Tibial nerve (tissue), 4 donors: Measurements from ENCODE around the gene VTI1A. TPM values are rescaled to one million over a fixed set of nuclear protein-coding genes. Genes with fewer than 3 reads are reported as not detected.

ENCODE experiments used
- DNase-seq, 2 donors: peaks; one replicate each; pipeline ENCODE4 v3.0.0-alpha.2; 2019; ENCODE audit warnings: low spot score in 2 of 2
- H3K27ac ChIP-seq, 4 donors: fragments of 200-600 bp; sonication (generic) in 3 of 4; one replicate each; pipeline ENCODE4 v1.5.1; 2017 to 2019; ENCODE audit warnings: mild to moderate bottlenecking in 1 of 4
- H3K27me3 ChIP-seq, 2 donors: fragments of 200-600 bp; sonication (generic) in 1 of 2; one replicate each; pipeline versions ENCODE4 v1.5.1 to v1.6.0; 2017 to 2019
- H3K36me3 ChIP-seq, 3 donors: fragments of 200-600 bp; sonication (generic); one replicate each; pipeline ENCODE4 v1.5.1; 2018 to 2019
- H3K4me1 ChIP-seq, 4 donors: fragments of 200-600 bp; sonication (generic) in 3 of 4; one replicate each; pipeline ENCODE4 v1.5.1; 2017 to 2019
- H3K4me3 ChIP-seq, 4 donors: fragments of 200-600 bp; sonication (generic) in 3 of 4; one replicate each; pipeline ENCODE4 v1.5.1; 2017 to 2019; ENCODE audit warnings: mild to moderate bottlenecking in 1 of 4, moderate library complexity in 1 of 4
- H3K9me3 ChIP-seq, 4 donors: fragments of 200-600 bp; sonication (generic) in 3 of 4; one replicate each; pipeline ENCODE4 v1.5.1; 2017 to 2019
- EP300 ChIP-seq, 2 donors: sonication (generic); formaldehyde crosslinking; IDR thresholded peaks; one replicate each; pipeline ENCODE4 v1.6.1; 2017; ENCODE audit warnings: antibody characterized with exemption in 2 of 2, mild to moderate bottlenecking in 1 of 2
- POLR2A ChIP-seq, 2 donors: fragments of 450-650 bp; IDR thresholded peaks; one replicate each; pipeline ENCODE4 v1.6.1; 2017; ENCODE audit warnings: antibody characterized with exemption in 2 of 2, mild to moderate bottlenecking in 2 of 2, moderate library complexity in 2 of 2
- WGBS, 2 donors: methylation state at CpG; one replicate each; pipeline ENCODE4 v1.1.5; 2018; 5-methylcytosine and 5-hydroxymethylcytosine counted together
- total RNA-seq, 4 donors: library from RNA; depleted of rRNA; stranded (reverse); fragments of >200 nt; gene quantifications; one replicate each; pipeline ENCODE4 v1.1.0, GENCODE V29; 2016
- TF ChIP-seq, protein P1 (sequence below), 5 experiments: fragments of 200-600 bp in 3 of 5; fragments of 450-650 bp in 2 of 5; sonication (generic) in 3 of 5; IDR thresholded peaks; one replicate each; pipeline ENCODE4 v1.5.1; 2016 to 2019; ENCODE audit warnings: antibody characterized with exemption in 5 of 5, mild to moderate bottlenecking in 3 of 5, moderate library complexity in 2 of 5

Gene VTI1A
- total RNA-seq, 4 donors from 2014 or later, result 96.5 to 253 (median 127) TPM

DNA sequence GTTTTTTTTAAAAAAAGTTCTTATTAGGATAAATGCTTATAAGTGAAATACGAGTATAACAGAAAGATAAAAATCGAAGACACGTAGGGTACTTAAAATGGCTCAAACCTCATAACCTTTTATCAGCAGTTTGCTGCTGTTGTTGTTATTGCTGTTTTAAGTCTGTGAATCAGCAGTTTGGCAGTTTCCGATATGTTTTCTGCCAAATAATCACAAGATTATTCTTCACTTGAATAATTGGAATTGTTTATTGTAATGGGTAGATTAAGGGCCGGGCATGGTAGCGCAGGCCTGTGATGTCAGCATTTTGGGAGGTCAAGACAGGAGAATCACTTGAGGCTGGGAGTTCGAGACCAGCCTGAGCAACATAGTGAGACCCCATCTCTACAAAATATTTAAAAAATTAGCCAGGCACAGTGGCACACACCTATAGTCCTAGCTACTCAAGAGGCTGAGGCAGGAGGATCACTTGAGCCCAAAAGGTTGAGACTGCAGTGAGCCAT is 177.6 kb downstream of the VTI1A start:
- peaks cover 0 to 24% (median 0%) of the 10 kb centered on the region in 4 donors for H3K4me1 ChIP-seq
- H3K36me3 ChIP-seq, result no peaks in the 10 kb centered on the region
- no peaks in the 10 kb centered on the region for H3K9me3 ChIP-seq
- DNase-seq, result no peak
- 57 to 64% methylated on average over 7 of the region's 7 CpGs for WGBS, 2 donors
- H3K27ac ChIP-seq, result peak overlapping the region in 3 of 4 donors; percentile 8 to 66 (median 65)
- H3K27me3 ChIP-seq, result no peaks in the 10 kb centered on the region
- H3K4me3 ChIP-seq, result no peak overlapping the region
- peak in 1 of 2 donors; percentile 19 for TF ChIP-seq EP300 (IDR thresholded peaks at IDR 0.05)
- no peak for TF ChIP-seq POLR2A (IDR thresholded peaks at IDR 0.05)
- TF ChIP-seq, protein P1, sequence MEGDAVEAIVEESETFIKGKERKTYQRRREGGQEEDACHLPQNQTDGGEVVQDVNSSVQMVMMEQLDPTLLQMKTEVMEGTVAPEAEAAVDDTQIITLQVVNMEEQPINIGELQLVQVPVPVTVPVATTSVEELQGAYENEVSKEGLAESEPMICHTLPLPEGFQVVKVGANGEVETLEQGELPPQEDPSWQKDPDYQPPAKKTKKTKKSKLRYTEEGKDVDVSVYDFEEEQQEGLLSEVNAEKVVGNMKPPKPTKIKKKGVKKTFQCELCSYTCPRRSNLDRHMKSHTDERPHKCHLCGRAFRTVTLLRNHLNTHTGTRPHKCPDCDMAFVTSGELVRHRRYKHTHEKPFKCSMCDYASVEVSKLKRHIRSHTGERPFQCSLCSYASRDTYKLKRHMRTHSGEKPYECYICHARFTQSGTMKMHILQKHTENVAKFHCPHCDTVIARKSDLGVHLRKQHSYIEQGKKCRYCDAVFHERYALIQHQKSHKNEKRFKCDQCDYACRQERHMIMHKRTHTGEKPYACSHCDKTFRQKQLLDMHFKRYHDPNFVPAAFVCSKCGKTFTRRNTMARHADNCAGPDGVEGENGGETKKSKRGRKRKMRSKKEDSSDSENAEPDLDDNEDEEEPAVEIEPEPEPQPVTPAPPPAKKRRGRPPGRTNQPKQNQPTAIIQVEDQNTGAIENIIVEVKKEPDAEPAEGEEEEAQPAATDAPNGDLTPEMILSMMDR (IDR thresholded peaks at IDR 0.05), result no peak

DNA sequence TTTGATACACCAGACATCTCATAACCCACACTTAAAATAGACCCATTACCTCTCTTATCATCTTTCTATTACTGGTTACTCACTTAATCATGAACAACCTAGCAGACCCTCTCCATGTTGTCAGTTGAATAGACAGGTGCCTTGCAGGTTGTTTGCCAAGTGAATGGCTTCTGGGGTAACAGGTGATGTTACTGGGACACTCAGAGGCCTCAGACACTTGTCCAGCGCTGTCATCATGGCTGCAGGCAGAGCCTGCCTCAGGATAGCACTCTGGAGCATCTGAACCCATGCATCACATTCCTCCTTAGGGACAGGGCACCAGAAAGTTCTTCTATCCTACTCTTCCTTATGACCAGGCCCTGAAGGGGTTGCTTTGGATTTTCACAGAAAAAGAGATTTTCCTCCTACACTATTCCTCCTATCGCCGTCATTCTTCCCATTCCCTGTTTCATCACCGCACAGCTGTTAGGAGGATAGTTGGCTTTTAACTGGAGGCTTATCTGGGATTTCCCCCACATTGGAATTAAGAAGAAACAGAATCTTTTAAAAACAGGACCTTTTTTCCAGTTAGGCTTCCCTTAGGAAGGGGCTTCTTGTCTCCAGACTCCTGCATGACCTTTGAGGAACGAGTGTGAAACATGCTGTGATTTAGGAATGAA is 182.1 kb downstream of the VTI1A start:
- H3K4me1 ChIP-seq, result peaks cover 0 to 19% (median 3%) of the 10 kb centered on the region in 4 donors
- no peak overlapping the region for H3K4me3 ChIP-seq
- no peaks in the 10 kb centered on the region for H3K27me3 ChIP-seq
- TF ChIP-seq POLR2A (IDR thresholded peaks at IDR 0.05) (no peak), EP300 (IDR thresholded peaks at IDR 0.05) (no peak)
- TF ChIP-seq, protein P1 (IDR thresholded peaks at IDR 0.05), result no peak
- DNase-seq, result no peak
- WGBS, 2 donors, result 80 to 84% methylated on average over 5 of the region's 5 CpGs
- no peaks in the 10 kb centered on the region for H3K36me3 ChIP-seq
- peak overlapping the region in 2 of 4 donors; percentile 27 to 79 for H3K27ac ChIP-seq
- no peaks in the 10 kb centered on the region for H3K9me3 ChIP-seq

DNA sequence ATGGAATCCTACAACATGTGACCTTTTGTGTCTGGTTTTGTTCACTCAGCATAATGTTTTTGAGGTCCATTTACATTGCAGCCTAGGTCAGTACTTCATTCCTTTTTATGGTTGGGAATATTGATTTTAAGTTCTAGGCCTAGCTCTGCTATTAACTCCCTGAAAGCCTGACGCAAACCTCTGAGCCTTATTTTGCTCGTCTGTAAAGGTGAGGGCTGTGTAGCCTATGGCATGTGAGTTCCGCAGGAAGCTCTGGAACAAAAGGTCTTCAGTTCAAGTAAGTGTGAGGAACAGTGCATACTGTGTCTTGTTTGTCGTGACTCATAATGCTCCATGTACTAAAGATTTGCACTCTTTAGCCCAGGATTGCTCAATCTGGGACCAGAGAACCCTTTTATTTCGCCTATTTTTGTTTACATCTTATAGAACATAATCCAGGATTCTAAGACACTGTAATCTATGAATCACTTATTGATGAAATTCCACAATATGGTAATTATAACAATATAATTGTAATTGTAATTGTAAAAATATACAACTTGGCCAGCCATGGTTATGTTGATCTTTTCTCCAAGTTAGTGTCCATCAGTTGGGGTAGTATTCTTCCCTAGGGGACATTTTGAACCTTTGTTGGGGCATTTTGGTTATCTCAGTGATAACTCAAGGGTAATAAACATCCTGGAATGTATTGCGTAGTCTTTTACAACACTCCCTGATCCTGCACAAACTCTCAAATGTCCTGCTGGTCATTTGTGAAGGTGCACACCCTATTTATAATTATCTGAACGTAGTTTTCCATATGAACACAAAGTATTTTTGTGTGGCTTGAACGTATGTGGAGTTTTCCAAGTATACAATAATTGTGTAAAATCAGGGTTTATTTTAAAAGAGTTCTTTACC is 184.7 kb downstream of the VTI1A start:
- 71 to 75% methylated on average over 8 of the region's 8 CpGs for WGBS, 2 donors
- Histone ChIP-seq H3K36me3 (no peaks in the 10 kb centered on the region), H3K27me3 (no peaks in the 10 kb centered on the region), H3K9me3 (no peaks in the 10 kb centered on the region), H3K4me3 (no peak overlapping the region), H3K27ac (peak overlapping the region in 3 of 4 donors; percentile 35 to 79 (median 71)), H3K4me1 (peaks cover 0 to 19% (median 6%) of the 10 kb centered on the region in 4 donors)
- no peak for DNase-seq
- TF ChIP-seq, protein P1 (IDR thresholded peaks at IDR 0.05), result no peak
- TF ChIP-seq POLR2A (IDR thresholded peaks at IDR 0.05), result no peak
- peak; percentile 51 to 80 for TF ChIP-seq EP300 (IDR thresholded peaks at IDR 0.05)

DNA sequence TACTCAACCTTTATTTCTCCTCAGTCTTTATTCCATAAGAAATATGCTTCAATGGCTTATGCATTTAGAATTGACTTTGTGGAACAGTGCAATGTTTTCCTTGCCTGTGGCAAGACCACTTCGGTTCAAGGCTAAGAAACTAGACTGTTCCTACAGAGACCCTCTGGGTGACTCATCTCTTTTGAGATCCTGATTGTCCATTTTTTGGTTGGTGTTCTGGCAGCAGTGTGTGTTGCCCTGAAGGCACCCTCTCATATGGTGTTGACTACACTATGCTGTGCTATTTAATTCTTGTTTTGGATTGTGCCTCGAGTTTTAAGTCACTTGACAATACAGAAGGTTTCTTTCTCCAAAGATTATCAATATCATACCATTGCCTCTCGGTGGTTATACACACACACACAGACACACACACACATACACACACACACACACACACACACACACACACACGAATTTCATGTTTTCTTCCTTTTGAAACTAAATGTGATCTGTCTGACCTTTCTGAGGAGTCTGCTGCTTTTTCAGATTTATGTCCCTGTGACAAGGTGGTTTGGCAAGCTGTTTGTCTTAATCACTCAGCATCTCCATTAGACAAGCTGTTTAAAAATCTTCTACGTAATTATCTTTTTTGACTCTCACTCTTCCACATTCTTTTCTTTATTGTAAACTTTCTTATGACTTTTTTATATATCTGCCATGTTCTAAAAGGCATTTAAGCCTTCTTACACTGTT is 187.2 kb downstream of the VTI1A start:
- Histone ChIP-seq H3K27me3 (no peaks in the 10 kb centered on the region), H3K9me3 (no peaks in the 10 kb centered on the region), H3K4me3 (no peak overlapping the region), H3K36me3 (no peaks in the 10 kb centered on the region), H3K27ac (peak overlapping the region in 2 of 4 donors; percentile 21 to 70), H3K4me1 (peaks cover 0 to 19% (median 6%) of the 10 kb centered on the region in 4 donors)
- DNase-seq, result no peak
- TF ChIP-seq EP300 (IDR thresholded peaks at IDR 0.05), result no peak
- no peak for TF ChIP-seq POLR2A (IDR thresholded peaks at IDR 0.05)
- TF ChIP-seq, protein P1 (IDR thresholded peaks at IDR 0.05), result no peak
- WGBS, 2 donors, result 62 to 67% methylated on average over 5 of the region's 5 CpGs
